ENCODE data around the gene PEX12.
"Not testable (repeated sequence)": the region's sequence is repeated elsewhere in the genome, so short reads cannot be mapped to it uniquely, and the experiment has no call there.

Gene PEX12

GRCh38 chr17:35534576-35535093, 43.7 kb downstream of the PEX12 start:
- no peak for DNase-seq

GRCh38 chr17:35531160-35531559, 47.2 kb downstream of the PEX12 start:
- no peak for DNase-seq

- no peak for DNase-seq
Observed at GRCh38 chr17:35529866-35530265, 48.5 kb downstream of the PEX12 start.

- not testable (repeated sequence) for DNase-seq
Observed at GRCh38 chr17:35529326-35529725, 49.0 kb downstream of the PEX12 start.

All from activated CD4-positive, alpha-beta T cell treated with anti-CD3 and anti-CD28 coated beads, Interleukin-2, amount 50 U/mL, for 1 hour (primary cell).